Adrenal gland (tissue), 12 donors: ENCODE data around the gene CIC. TPM values are rescaled to one million over a fixed set of nuclear protein-coding genes. Genes with fewer than 3 reads are reported as not detected.

Source experiments
- DNase-seq, 7 donors: peaks; one replicate each; pipeline ENCODE4 v3.0.0-alpha.2; 2019 to 2020
- H3K27ac ChIP-seq, 5 donors: fragments of 200-600 bp; sonication (generic) in 4 of 5; 1 replicate in 3 of 5; 2 replicates in 2 of 5; pipeline versions ENCODE4 v1.5.1 to v1.8.0; 2016 to 2020; ENCODE audit warnings: mild to moderate bottlenecking in 1 of 5
- H3K27me3 ChIP-seq: fragments of 200-600 bp; 2 replicates; pipeline ENCODE4 v1.8.0; 2021
- H3K36me3 ChIP-seq, 2 donors: fragments of 200-600 bp; replicated peaks in 1 of 2; 1 replicate in 1 of 2; 2 replicates in 1 of 2; pipeline versions ENCODE4 v1.5.1 to v1.8.0; 2018 to 2022
- H3K4me1 ChIP-seq, 2 donors: fragments of 200-600 bp; replicated peaks in 1 of 2; 1 replicate in 1 of 2; 2 replicates in 1 of 2; pipeline versions ENCODE4 v1.5.1 to v1.8.0; 2018 to 2021
- H3K4me3 ChIP-seq, 4 donors: fragments of 200-600 bp; sonication (generic) in 3 of 4; one replicate each; pipeline ENCODE4 v1.5.1; 2016 to 2018
- H3K9me3 ChIP-seq, 3 donors: fragments of 200-600 bp; sonication (generic) in 1 of 3; replicated peaks in 1 of 3; 1 replicate in 2 of 3; 2 replicates in 1 of 3; pipeline versions ENCODE4 v1.5.1 to v1.8.0; 2016 to 2021
- CTCF ChIP-seq, 6 experiments: fragments of 450-650 bp in 4 of 6; fragments of 200-600 bp in 2 of 6; sonication (generic) in 1 of 6; IDR thresholded peaks; 1 replicate in 5 of 6; 2 replicates in 1 of 6; pipeline versions ENCODE4 v1.5.1 to v1.8.0; 2016 to 2021; ENCODE audit warnings: antibody characterized with exemption in 6 of 6, mild to moderate bottlenecking in 2 of 6, moderate library complexity in 1 of 6
- POLR2A ChIP-seq, 2 donors: fragments of 450-650 bp; IDR thresholded peaks; one replicate each; pipeline ENCODE4 v1.6.1; 2017; ENCODE audit warnings: antibody characterized with exemption in 2 of 2, mild to moderate bottlenecking in 2 of 2, moderate library complexity in 1 of 2
- WGBS, 4 donors: extraction: QIAGEN DNeasy Blood & Tissue Kit in 2 of 4; methylation state at CpG; one replicate each; pipeline versions ENCODE4 v1.1.5 to v1.1.7; 2013 to 2017; 5-methylcytosine and 5-hydroxymethylcytosine counted together
- intact Hi-C, 2 donors: fragments of 100-400 bp; cut with DNase I; formaldehyde crosslinking; loops; one replicate each; pipeline versions ENCODE4 v1.14.1 to v1.15.0; 2022 to 2023
- polyA plus RNA-seq, 3 donors: library from polyadenylated mRNA; stranded (reverse); fragments of 200-250 nt in 2 of 3; fragments of 350-450 nt in 1 of 3; fragmentation: Illumina TruSeq in 1 of 3; extraction: RNeasy Lipid Tissue Mini Kit (QIAGEN cat#74804) in 1 of 3; gene quantifications; one replicate each; pipeline ENCODE4 v1.2.3, GENCODE V29; 2013 to 2014
- total RNA-seq, 9 donors: library from RNA; depleted of rRNA in 4 of 9; stranded (reverse); fragments of >200 nt in 4 of 9; fragments of 120-200 nt in 1 of 9; fragmentation: NEBNext Ultra II Directional in 1 of 9; extraction: Animal tissue kit (Norgen Biotek cat#: 25700) in 1 of 9; gene quantifications; one replicate each; pipeline versions ENCODE4 v1.1.0 to v1.2.4, GENCODE V29; 2013 to 2023
- donor health status: healthy with polysubstance abuse.
- donor health status: Bipolar disorder and iron deficiency.
- donor health status: DM: yes; HTN: yes; CAD: no.
- donor health status: DM: no; HTN: no; CAD: no.
- donor health status: DM: no; HTN: no; CAD: no.
- donor health status: DM: yes; HTN: yes; CAD: no.

The CIC gene
- total and polyA plus RNA-seq, 12 donors, result 11.9 to 171 (median 71.9) TPM

- no peaks in the 10 kb centered on the region for H3K36me3 ChIP-seq
- no peak for DNase-seq
- 38 to 40% (median 39%) methylated on average over 23 to 26 of the region's 26 CpGs for WGBS, 4 donors
- no peaks in the 10 kb centered on the region for H3K9me3 ChIP-seq
- H3K4me1 ChIP-seq, result peaks cover 9 to 10% of the 10 kb centered on the region in 2 donors
- intact Hi-C loops, result no loop called here
- TF ChIP-seq POLR2A (IDR thresholded peaks at IDR 0.05) (no peak), CTCF (IDR thresholded peaks at IDR 0.05) (peak in 1 of 6 experiments; percentile 43)
- H3K4me3 ChIP-seq, result no peak overlapping the region
- peak overlapping the region in 1 of 5 donors; percentile 49 for H3K27ac ChIP-seq
- H3K27me3 ChIP-seq, result no peaks in the 10 kb centered on the region
Observed at GRCh38 chr19:42313840-42314755, 45.0 kb downstream of the CIC start.

- Histone ChIP-seq H3K27ac (no peak overlapping the region), H3K4me1 (peaks cover 9 to 10% of the 10 kb centered on the region in 2 donors), H3K27me3 (no peaks in the 10 kb centered on the region), H3K9me3 (no peaks in the 10 kb centered on the region), H3K36me3 (no peaks in the 10 kb centered on the region), H3K4me3 (no peak overlapping the region)
- no peak for TF ChIP-seq CTCF (IDR thresholded peaks at IDR 0.05)
- intact Hi-C loops, result no loop called here
- 79 to 92% (median 82%) methylated on average over 3 to 5 of the region's 5 CpGs for WGBS, 4 donors
- no peak for DNase-seq
Observed at GRCh38 chr19:42315024-42315423, 46.0 kb downstream of the CIC start.

GRCh38 chr19:42316223-42317211 is 47.5 kb downstream of the CIC start:
- WGBS, 4 donors, result 43 to 58% (median 52%) methylated on average over 19 to 28 of the region's 28 CpGs

More at GRCh38 chr19:42316223-42317211, 47.5 kb downstream of the CIC start:
- no peak for DNase-seq
- no peak for TF ChIP-seq POLR2A (IDR thresholded peaks at IDR 0.05)
- TF ChIP-seq CTCF (IDR thresholded peaks at IDR 0.05), result no peak
- H3K9me3 ChIP-seq, result no peaks in the 10 kb centered on the region
- intact Hi-C loops, result no loop called here
- H3K4me1 ChIP-seq, result peaks cover 9 to 10% of the 10 kb centered on the region in 2 donors
- no peaks in the 10 kb centered on the region for H3K36me3 ChIP-seq
- H3K27ac ChIP-seq, result no peak overlapping the region
- no peaks in the 10 kb centered on the region for H3K27me3 ChIP-seq
- H3K4me3 ChIP-seq, result no peak overlapping the region
